HG02973 (cell line): ENCODE data around the gene CELA2A.

Source experiments
- ATAC-seq: cut with Tn5 transposase; IDR thresholded peaks from one replicate; pipeline ENCODE4 v1.9.1; 2021; ENCODE audit warnings: moderate library complexity; ENCODE audit not compliant: unreplicated experiment

Gene CELA2A

GRCh38 chr1:15456313-15456954 is at the start of gene CELA2A:
TSS of gene CELA2A (plus strand) at chr1:15456732. CDS start at chr1:15456754, 22 bp downstream.
- ATAC-seq = no peak

GRCh38 chr1:15407580-15407979 is 49.0 kb upstream of the CELA2A start:
- ATAC-seq = no peak

GRCh38 chr1:15408890-15409387 is 47.6 kb upstream of the CELA2A start:
- ATAC-seq = no peak

- peak; percentile 69 for ATAC-seq
These were observed 46.9 kb upstream of the CELA2A start, which contains the start of gene EFHD2 for GRCh38 chr1:15409388-15410222. TSS of gene EFHD2 (plus strand) at chr1:15409888. CDS start at chr1:15409972, 84 bp downstream.

- no peak for ATAC-seq
These were observed 46.2 kb upstream of the CELA2A start for GRCh38 chr1:15410223-15410883.

GRCh38 chr1:15410884-15411245 is 45.7 kb upstream of the CELA2A start:
- no peak for ATAC-seq

GRCh38 chr1:15411593-15412137 is 44.9 kb upstream of the CELA2A start:
- peak; percentile 31 for ATAC-seq

- no peak for ATAC-seq
These were observed 44.2 kb upstream of the CELA2A start for GRCh38 chr1:15412175-15412800.

GRCh38 chr1:15412843-15413242 is 43.7 kb upstream of the CELA2A start:
- ATAC-seq = no peak

- no peak for ATAC-seq
These were observed 42.7 kb upstream of the CELA2A start for GRCh38 chr1:15413563-15414444.

- ATAC-seq = no peak
These were observed 42.0 kb upstream of the CELA2A start for GRCh38 chr1:15414445-15414983.

- peak; percentile 34 for ATAC-seq
These were observed 39.2 kb upstream of the CELA2A start for GRCh38 chr1:15417059-15417934.

GRCh38 chr1:15418806-15419515 is 37.6 kb upstream of the CELA2A start:
- no peak for ATAC-seq

GRCh38 chr1:15420853-15421465 is 35.6 kb upstream of the CELA2A start:
- no peak for ATAC-seq

- ATAC-seq = no peak
These were observed 33.7 kb upstream of the CELA2A start for GRCh38 chr1:15422871-15423270.

GRCh38 chr1:15423355-15424077 is 33.0 kb upstream of the CELA2A start:
- no peak for ATAC-seq

- no peak for ATAC-seq
These were observed 32.3 kb upstream of the CELA2A start for GRCh38 chr1:15424146-15424667.
